Loucy (cell line): ENCODE data around the gene USP34.

Source experiments
- H2AFZ ChIP-seq: fragments of 200-600 bp; sonication (generic); 2 replicates; pipeline ENCODE4 v1.6.0; 2016; ENCODE audit warnings: antibody characterized with exemption, mild to moderate bottlenecking, low read length, moderate library complexity
- H3F3A ChIP-seq: fragments of 200-600 bp; 2 replicates; pipeline ENCODE4 v1.6.0; 2016; ENCODE audit warnings: antibody characterized with exemption, low read depth, mild to moderate bottlenecking
- H3K27me3 ChIP-seq: fragments of 200-600 bp; sonication (generic); 2 replicates; pipeline ENCODE4 v1.6.1; 2014; ENCODE audit warnings: low read length, mild to moderate bottlenecking; ENCODE audit not compliant: insufficient read depth, poor library complexity, severe bottlenecking
- H3K36me3 ChIP-seq: fragments of 200-600 bp; sonication (generic); 2 replicates; pipeline ENCODE4 v1.6.1; 2016; ENCODE audit warnings: low read length; ENCODE audit not compliant: insufficient read depth
- H3K4me1 ChIP-seq: fragments of 200-600 bp; sonication (generic); 2 replicates; pipeline ENCODE4 v1.5.1; 2014; ENCODE audit warnings: low read length, mild to moderate bottlenecking; ENCODE audit not compliant: insufficient read depth, poor library complexity, severe bottlenecking
- H3K4me2 ChIP-seq: fragments of 200-600 bp; sonication (generic); 2 replicates; pipeline ENCODE4 v1.6.0; 2014; ENCODE audit warnings: antibody characterized with exemption, low read length, low read depth, mild to moderate bottlenecking; ENCODE audit not compliant: poor library complexity, severe bottlenecking
- H3K4me3 ChIP-seq: fragments of 200-600 bp; sonication (generic); 2 replicates; pipeline ENCODE4 v1.5.1; 2014; ENCODE audit warnings: low read length, mild to moderate bottlenecking, mixed read lengths; ENCODE audit not compliant: poor library complexity, severe bottlenecking
- H3K79me2 ChIP-seq: fragments of 200-600 bp; sonication (generic); 2 replicates; pipeline ENCODE4 v1.6.1; 2014; ENCODE audit warnings: low read length; ENCODE audit not compliant: insufficient read depth
- H3K9ac ChIP-seq: fragments of 200-600 bp; sonication (generic); 2 replicates; pipeline ENCODE4 v1.6.0; 2014; ENCODE audit warnings: mild to moderate bottlenecking, low read depth, low read length, moderate library complexity; ENCODE audit not compliant: poor library complexity, severe bottlenecking
- H3K9me2 ChIP-seq: fragments of 200-600 bp; sonication (generic); replicated peaks from 2 replicates; pipeline ENCODE4 v1.6.1; 2016; ENCODE audit warnings: low read depth, low read length, mixed read lengths
- H3K9me3 ChIP-seq: fragments of 200-600 bp; sonication (generic); 2 replicates; pipeline ENCODE4 v1.6.1; 2014; ENCODE audit warnings: mild to moderate bottlenecking, antibody characterized with exemption, low read length, low read depth; ENCODE audit not compliant: insufficient read depth
- H4K20me1 ChIP-seq: fragments of 200-600 bp; sonication (generic); 2 replicates; pipeline ENCODE4 v1.6.0; 2014; ENCODE audit warnings: antibody characterized with exemption, low read length, mild to moderate bottlenecking; ENCODE audit not compliant: insufficient read depth, poor library complexity, severe bottlenecking
- EZH2phosphoT487 ChIP-seq: fragments of 200-600 bp; IDR thresholded peaks from 2 replicates; pipeline ENCODE4 v1.6.1; 2018; ENCODE audit warnings: antibody characterized with exemption, mild to moderate bottlenecking, moderate library complexity, borderline replicate concordance
- TF ChIP-seq, protein P1 (sequence below): fragments of 200-600 bp; sonication (generic); conservative IDR thresholded peaks from 2 replicates; pipeline ENCODE4 v1.5.1; 2014; ENCODE audit warnings: mild to moderate bottlenecking, antibody characterized with exemption, low read length

Gene USP34

DNA sequence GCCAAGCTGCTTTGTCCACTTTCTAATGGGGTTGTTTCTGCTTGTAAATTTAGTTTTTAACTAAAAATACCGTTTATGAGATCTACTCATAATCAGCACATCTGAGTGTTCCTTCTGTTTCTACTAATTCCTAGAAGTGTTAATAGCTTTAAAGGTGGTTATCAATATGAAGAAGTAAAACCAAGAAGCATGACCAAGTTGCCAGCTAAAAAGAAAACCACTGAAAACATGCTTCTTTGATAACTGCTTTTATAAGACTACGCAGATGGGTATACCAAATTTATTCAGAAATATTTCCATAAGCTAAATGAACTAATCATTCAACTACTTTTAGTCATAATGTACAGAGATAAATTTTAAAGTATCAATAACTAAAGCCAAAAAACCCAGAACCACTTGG lies 207.1 kb downstream of the USP34 start:
- Histone ChIP-seq H3K9ac (no peak overlapping the region), H3K27me3 (no peaks in the 10 kb centered on the region), H3K36me3 (peaks cover 27% of the 10 kb centered on the region; the same call in 1 of the 2 replicates), H3K9me2 (no peaks in the 10 kb centered on the region), H4K20me1 (no peaks in the 10 kb centered on the region), H3F3A (no peaks in the 10 kb centered on the region), H3K4me3 (no peak overlapping the region), H3K79me2 (no peaks in the 10 kb centered on the region), H3K4me2 (no peak overlapping the region), H3K4me1 (no peaks in the 10 kb centered on the region), H3K9me3 (no peaks in the 10 kb centered on the region), H2AFZ (no peak overlapping the region)
- TF ChIP-seq EZH2phosphoT487 = no peak
- TF ChIP-seq, protein P1, sequence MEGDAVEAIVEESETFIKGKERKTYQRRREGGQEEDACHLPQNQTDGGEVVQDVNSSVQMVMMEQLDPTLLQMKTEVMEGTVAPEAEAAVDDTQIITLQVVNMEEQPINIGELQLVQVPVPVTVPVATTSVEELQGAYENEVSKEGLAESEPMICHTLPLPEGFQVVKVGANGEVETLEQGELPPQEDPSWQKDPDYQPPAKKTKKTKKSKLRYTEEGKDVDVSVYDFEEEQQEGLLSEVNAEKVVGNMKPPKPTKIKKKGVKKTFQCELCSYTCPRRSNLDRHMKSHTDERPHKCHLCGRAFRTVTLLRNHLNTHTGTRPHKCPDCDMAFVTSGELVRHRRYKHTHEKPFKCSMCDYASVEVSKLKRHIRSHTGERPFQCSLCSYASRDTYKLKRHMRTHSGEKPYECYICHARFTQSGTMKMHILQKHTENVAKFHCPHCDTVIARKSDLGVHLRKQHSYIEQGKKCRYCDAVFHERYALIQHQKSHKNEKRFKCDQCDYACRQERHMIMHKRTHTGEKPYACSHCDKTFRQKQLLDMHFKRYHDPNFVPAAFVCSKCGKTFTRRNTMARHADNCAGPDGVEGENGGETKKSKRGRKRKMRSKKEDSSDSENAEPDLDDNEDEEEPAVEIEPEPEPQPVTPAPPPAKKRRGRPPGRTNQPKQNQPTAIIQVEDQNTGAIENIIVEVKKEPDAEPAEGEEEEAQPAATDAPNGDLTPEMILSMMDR = no peak

DNA sequence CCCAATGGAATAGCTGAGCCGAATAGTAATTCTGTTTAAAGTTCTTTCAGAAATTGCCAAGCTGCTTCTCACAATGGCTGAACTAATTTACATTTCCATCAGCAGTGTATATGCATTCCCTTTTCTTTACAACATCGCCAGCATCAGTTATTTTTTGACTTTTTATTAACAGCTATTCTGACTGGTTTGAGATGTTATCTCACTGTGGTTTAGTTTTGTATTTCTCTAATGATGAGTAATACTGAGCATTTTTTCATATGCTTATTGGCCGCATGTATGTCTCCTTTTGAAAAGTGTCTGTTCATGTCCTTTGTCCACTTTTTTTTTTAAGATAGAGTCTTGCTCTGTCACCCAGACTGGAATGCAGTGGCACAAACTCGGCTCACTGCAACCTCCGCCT lies 208.2 kb downstream of the USP34 start:
- Histone ChIP-seq H3K36me3 (peaks cover 22% of the 10 kb centered on the region; the same call in 1 of the 2 replicates), H3K27me3 (no peaks in the 10 kb centered on the region)
- TF ChIP-seq, protein P1 = no peak
- no peak for TF ChIP-seq EZH2phosphoT487

DNA sequence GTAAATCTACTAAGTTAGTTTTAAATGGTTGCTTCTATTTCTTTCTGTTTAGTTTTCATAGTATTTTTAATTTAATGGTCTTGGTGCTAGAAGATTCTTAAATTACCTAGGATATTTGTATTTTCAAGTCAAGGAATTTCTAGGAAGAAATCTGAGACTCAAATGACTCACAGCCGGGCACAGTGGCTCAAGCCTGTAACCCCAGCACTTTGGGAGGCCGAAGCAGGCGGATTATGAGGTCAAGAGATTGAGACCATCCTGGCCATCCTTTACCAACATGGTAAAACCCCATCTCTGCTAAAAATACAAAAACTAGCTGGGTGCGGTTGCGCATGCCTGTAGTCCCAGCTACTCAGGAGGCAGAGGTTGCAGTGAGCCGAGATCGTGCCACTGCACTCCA lies 213.4 kb downstream of the USP34 start:
- TF ChIP-seq, protein P1 = no peak
- no peak for TF ChIP-seq EZH2phosphoT487
- no peaks in the 10 kb centered on the region for H3K4me1 ChIP-seq

More for the DNA sequence above, 208.2 kb downstream of the USP34 start:
- H3K4me1 ChIP-seq = no peaks in the 10 kb centered on the region
- no peaks in the 10 kb centered on the region for H3F3A ChIP-seq
- H3K4me2 ChIP-seq = no peak overlapping the region
- no peaks in the 10 kb centered on the region for H3K9me2 ChIP-seq
- no peak overlapping the region for H2AFZ ChIP-seq
- no peaks in the 10 kb centered on the region for H4K20me1 ChIP-seq
- H3K4me3 ChIP-seq = no peak overlapping the region
- no peaks in the 10 kb centered on the region for H3K79me2 ChIP-seq
- H3K9ac ChIP-seq = no peak overlapping the region
- H3K9me3 ChIP-seq = no peaks in the 10 kb centered on the region

More for the DNA sequence above, 213.4 kb downstream of the USP34 start:
- H3K4me2 ChIP-seq = no peak overlapping the region
- no peaks in the 10 kb centered on the region for H3K79me2 ChIP-seq
- H3K9ac ChIP-seq = no peak overlapping the region
- H3F3A ChIP-seq = no peaks in the 10 kb centered on the region
- no peaks in the 10 kb centered on the region for H3K9me2 ChIP-seq
- no peaks in the 10 kb centered on the region for H3K9me3 ChIP-seq
- H3K36me3 ChIP-seq = peaks cover 27% of the 10 kb centered on the region; the same call in 1 of the 2 replicates
- no peaks in the 10 kb centered on the region for H4K20me1 ChIP-seq
- H3K27me3 ChIP-seq = no peaks in the 10 kb centered on the region
- H3K4me3 ChIP-seq = no peak overlapping the region
- no peak overlapping the region for H2AFZ ChIP-seq
